ENCODE data around the gene XCR1.
"Not testable (repeated sequence)": the region's sequence is repeated elsewhere in the genome, so short reads cannot be mapped to it uniquely, and the experiment has no call there.

XCR1 gene

GRCh38 chr3:46061887-46062286, 34.6 kb upstream of the XCR1 start:
- H3K4me3 ChIP-seq, result no peak overlapping the region
- H3K4me1 ChIP-seq, result peaks cover 14% of the 10 kb centered on the region
- H3K9ac ChIP-seq, result no peak overlapping the region
- H3K9me3 ChIP-seq, result no peaks in the 10 kb centered on the region
- no peaks in the 10 kb centered on the region for H4K20me1 ChIP-seq
- H3K27ac ChIP-seq, result no peak overlapping the region
- H3K27me3 ChIP-seq, result no peaks in the 10 kb centered on the region
- no peaks in the 10 kb centered on the region for H3K36me3 ChIP-seq
- H3K4me2 ChIP-seq, result no peak overlapping the region
- TF ChIP-seq Cebpa-rat (IDR thresholded peaks at IDR 0.05), result no peak

DNA sequence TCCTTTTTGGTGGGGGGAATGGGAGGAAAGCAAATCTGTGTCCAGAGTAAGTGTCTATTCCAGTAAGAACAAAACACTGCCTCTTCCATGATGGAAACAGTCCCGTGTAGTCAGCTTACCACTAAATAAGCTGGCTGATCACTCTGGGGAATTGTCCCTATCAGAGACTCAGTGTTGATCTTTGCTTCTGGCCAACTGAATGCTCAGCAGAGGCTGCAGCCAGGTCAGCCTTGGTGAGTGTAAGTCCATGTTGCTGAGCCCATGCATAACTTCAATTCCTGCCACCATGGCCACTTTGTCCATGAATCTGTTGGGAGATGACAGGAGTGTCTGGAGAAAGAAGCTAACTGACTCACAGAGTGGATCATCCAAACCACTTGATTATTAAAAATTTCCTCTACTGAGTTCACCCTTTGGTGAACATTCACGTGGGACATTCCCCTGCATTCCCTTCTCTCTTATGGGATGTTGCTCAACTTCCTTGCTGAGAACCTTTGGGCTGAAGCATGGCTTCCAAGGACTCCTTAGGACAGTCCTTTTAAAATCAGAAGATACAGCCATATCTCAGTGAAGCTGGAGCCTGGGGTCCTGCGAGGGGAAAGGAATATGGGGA, 33.9 kb upstream of the XCR1 start:
- Histone ChIP-seq H3K4me3 (no peak overlapping the region), H3K9me3 (no peaks in the 10 kb centered on the region), H3K4me1 (peaks cover 10% of the 10 kb centered on the region), H3K9ac (no peak overlapping the region), H4K20me1 (no peaks in the 10 kb centered on the region), H3K36me3 (no peaks in the 10 kb centered on the region), H3K27me3 (no peaks in the 10 kb centered on the region), H3K27ac (no peak overlapping the region), H3K4me2 (no peak overlapping the region)
- TF ChIP-seq Cebpa-rat (IDR thresholded peaks at IDR 0.05), result no peak

- H3K4me2 ChIP-seq, result no peak overlapping the region
- TF ChIP-seq Cebpa-rat (IDR thresholded peaks at IDR 0.05), result no peak
- no peaks in the 10 kb centered on the region for H4K20me1 ChIP-seq
- no peaks in the 10 kb centered on the region for H3K27me3 ChIP-seq
- H3K27ac ChIP-seq, result no peak overlapping the region
- H3K9me3 ChIP-seq, result no peaks in the 10 kb centered on the region
- peaks cover 5% of the 10 kb centered on the region for H3K4me1 ChIP-seq
- H3K36me3 ChIP-seq, result no peaks in the 10 kb centered on the region
- H3K4me3 ChIP-seq, result no peak overlapping the region
- H3K9ac ChIP-seq, result no peak overlapping the region
Measured at GRCh38 chr3:46060551-46060950, 33.3 kb upstream of the XCR1 start.

DNA sequence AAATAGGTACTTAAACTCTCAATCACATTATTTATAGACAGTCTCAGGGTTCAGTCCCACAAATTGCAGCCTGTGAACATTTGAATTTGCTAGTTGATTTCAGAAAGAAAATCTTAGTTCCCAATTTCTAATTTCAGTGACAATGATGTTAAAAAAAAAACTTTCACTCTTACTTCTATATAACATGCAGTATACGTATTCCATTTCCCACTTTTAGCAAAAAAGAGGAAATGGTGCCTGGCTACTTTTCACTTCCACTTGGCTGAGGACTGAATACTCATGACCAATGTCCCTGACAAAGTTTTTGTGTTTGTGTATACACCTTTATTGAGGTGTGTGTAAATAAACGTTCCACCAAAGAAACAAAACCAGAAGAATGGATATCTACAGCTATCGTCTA, 32.1 kb upstream of the XCR1 start:
- Histone ChIP-seq H3K27me3 (no peaks in the 10 kb centered on the region), H3K27ac (no peak overlapping the region), H3K9ac (no peak overlapping the region), H3K36me3 (no peaks in the 10 kb centered on the region), H3K4me2 (no peak overlapping the region), H3K9me3 (no peaks in the 10 kb centered on the region), H3K4me3 (no peak overlapping the region), H4K20me1 (no peaks in the 10 kb centered on the region), H3K4me1 (no peaks in the 10 kb centered on the region)
- no peak for TF ChIP-seq Cebpa-rat (IDR thresholded peaks at IDR 0.05)

GRCh38 chr3:46058981-46059380, 31.7 kb upstream of the XCR1 start:
- no peak for TF ChIP-seq Cebpa-rat (IDR thresholded peaks at IDR 0.05)
- Histone ChIP-seq H3K9ac (no peak overlapping the region), H3K4me2 (no peak overlapping the region), H3K27ac (no peak overlapping the region), H3K4me1 (no peaks in the 10 kb centered on the region), H3K4me3 (no peak overlapping the region), H4K20me1 (no peaks in the 10 kb centered on the region), H3K36me3 (no peaks in the 10 kb centered on the region), H3K27me3 (no peaks in the 10 kb centered on the region), H3K9me3 (no peaks in the 10 kb centered on the region)

GRCh38 chr3:46057716-46058115, 30.4 kb upstream of the XCR1 start:
- H4K20me1 ChIP-seq, result no peaks in the 10 kb centered on the region
- H3K4me1 ChIP-seq, result no peaks in the 10 kb centered on the region
- no peak overlapping the region for H3K27ac ChIP-seq
- no peak overlapping the region for H3K4me3 ChIP-seq
- H3K4me2 ChIP-seq, result no peak overlapping the region
- H3K9ac ChIP-seq, result no peak overlapping the region
- H3K36me3 ChIP-seq, result no peaks in the 10 kb centered on the region
- TF ChIP-seq Cebpa-rat (IDR thresholded peaks at IDR 0.05), result no peak
- H3K27me3 ChIP-seq, result no peaks in the 10 kb centered on the region
- no peaks in the 10 kb centered on the region for H3K9me3 ChIP-seq

DNA sequence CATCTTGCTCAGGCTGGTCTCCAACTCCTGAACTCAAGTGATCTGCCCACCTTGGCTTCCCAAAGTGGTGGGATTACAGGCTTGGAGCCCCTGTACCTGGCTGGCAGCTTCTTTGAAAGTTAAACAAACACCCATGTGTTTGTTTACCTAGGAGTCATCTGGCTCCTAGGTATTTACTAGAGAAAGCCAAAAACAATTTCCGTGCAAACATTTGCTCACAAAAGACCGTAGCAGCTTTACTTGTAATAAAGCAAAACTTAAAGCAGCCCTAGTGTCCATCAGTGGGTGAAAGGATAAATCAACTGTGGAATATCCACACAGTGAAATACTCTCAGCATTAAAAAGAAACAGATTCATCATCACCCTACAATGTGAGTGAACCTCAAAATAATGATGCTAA, 29.4 kb upstream of the XCR1 start:
- no peak overlapping the region for H3K4me3 ChIP-seq
- H3K9me3 ChIP-seq, result no peaks in the 10 kb centered on the region
- H3K27me3 ChIP-seq, result no peaks in the 10 kb centered on the region
- no peak for TF ChIP-seq Cebpa-rat (IDR thresholded peaks at IDR 0.05)
- no peak overlapping the region for H3K4me2 ChIP-seq
- H3K9ac ChIP-seq, result no peak overlapping the region
- H3K36me3 ChIP-seq, result no peaks in the 10 kb centered on the region
- no peak overlapping the region for H3K27ac ChIP-seq
- no peaks in the 10 kb centered on the region for H3K4me1 ChIP-seq
- H4K20me1 ChIP-seq, result no peaks in the 10 kb centered on the region

DNA sequence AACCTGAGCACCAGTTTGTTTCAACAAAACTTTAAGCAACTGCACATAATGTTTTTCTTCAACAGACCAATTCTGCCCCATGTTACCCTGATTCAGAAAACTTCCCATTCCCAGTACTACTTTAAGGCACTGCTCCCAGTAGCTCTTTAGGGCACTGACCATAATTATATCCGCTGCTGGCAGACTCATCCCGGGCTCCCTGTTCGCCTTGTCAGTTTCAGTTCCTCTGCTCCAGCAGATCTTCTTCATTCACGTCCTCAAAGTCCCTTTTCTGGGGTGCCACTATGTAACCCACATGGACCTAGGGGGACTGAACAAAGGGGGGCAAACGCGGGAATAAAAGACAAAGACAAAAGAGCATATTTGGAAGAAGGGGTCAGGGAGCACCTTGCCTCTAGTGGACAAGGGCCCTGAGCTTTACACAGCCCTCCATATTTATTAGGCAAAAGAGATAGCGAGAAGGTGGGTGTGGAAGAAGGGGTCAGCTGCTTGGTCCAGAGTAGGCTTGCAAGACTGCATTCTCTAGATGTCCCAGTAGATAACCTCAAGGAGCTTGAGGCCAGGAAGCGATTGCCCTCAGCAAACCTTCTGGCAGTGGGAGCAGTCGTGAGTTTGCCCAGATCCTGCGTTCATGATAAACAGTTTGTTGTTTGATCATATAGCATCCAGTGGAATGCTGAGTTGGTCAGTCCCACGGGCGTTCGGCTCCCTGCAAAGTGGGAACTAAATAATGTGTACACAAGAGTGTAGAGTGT, 26.7 kb upstream of the XCR1 start:
- H3K4me2 ChIP-seq, H4K20me1 ChIP-seq, H3K27ac ChIP-seq, H3K4me1 ChIP-seq, H3K9ac ChIP-seq, H3K9me3 ChIP-seq, H3K4me3 ChIP-seq, H3K27me3 ChIP-seq, H3K36me3 ChIP-seq: not testable (repeated sequence)

DNA sequence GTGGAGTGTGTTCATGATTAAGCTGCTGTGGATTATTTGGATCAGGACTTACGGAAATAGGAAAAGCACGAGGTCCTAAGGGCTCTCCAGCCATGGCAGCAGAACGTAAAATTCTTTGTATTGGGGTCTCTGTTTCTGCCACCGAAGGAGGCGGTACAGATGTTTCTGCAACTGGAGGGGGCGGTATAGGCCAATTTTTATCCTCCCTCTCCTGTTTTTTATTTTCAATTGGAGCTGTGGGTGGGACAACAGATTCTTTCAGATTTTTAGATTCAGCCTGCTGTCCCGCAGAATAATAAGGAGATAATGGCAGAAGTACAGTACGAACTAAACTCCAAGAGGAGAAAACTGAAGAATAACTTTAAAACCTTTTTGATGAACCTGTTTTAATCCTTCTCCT, 26.0 kb upstream of the XCR1 start:
- not testable (repeated sequence) for H3K27me3 ChIP-seq, H3K4me2 ChIP-seq, H3K4me1 ChIP-seq, H3K36me3 ChIP-seq, H3K9ac ChIP-seq, H3K27ac ChIP-seq, H4K20me1 ChIP-seq, H3K9me3 ChIP-seq, H3K4me3 ChIP-seq

DNA sequence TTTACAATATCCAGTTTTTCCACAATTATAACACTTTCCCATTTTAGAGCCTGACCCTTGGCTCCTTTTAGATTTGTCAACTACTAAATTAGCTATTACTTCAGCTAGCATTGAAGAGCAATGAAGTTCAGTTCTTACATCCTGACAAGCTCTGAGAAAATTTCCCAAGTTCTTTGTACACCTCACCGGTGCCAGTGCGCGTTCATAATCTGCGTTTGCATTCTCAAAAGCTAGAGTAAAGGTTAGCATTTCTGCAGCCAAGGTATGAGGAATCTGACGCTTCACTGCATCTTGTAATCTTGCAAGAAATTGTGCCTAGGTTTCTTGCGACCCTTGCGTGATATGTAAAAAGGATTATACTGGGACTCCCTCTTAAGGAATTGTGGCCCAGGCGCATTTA, 25.2 kb upstream of the XCR1 start:
- Histone ChIP-seq H3K4me2 (no peak overlapping the region), H3K9me3 (no peaks in the 10 kb centered on the region), H3K36me3 (no peaks in the 10 kb centered on the region), H3K4me3 (no peak overlapping the region), H3K27ac (no peak overlapping the region), H4K20me1 (no peaks in the 10 kb centered on the region), H3K27me3 (no peaks in the 10 kb centered on the region), H3K9ac (no peak overlapping the region), H3K4me1 (no peaks in the 10 kb centered on the region)
- no peak for TF ChIP-seq Cebpa-rat (IDR thresholded peaks at IDR 0.05)

GRCh38 chr3:46049093-46049492, 21.8 kb upstream of the XCR1 start:
- TF ChIP-seq Cebpa-rat (IDR thresholded peaks at IDR 0.05), result no peak
- Histone ChIP-seq H3K27ac (no peak overlapping the region), H3K9ac (no peak overlapping the region), H4K20me1 (no peaks in the 10 kb centered on the region), H3K36me3 (no peaks in the 10 kb centered on the region), H3K9me3 (no peaks in the 10 kb centered on the region), H3K4me2 (no peak overlapping the region), H3K4me3 (no peak overlapping the region), H3K27me3 (no peaks in the 10 kb centered on the region), H3K4me1 (no peaks in the 10 kb centered on the region; the same call in 1 of the 2 replicates)

DNA sequence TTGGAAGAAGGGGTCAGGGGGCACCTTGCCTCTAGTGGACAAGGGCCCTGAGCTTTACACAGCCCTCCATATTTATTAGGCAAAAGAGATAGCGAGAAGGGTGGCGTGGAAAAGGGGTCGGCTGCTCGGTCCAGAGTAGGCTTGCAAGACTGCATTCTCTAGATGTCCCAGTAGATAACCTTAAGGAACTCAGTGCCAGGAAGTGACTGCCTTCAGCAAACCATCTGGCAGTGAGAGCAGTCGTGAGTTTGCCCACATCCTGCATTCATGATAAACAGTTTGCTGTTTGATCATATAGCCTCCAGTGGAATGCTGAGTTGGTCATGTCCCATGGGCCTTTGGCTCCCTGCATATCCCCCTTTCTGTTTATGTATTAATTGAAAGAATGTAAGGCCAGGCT, 18.9 kb upstream of the XCR1 start:
- not testable (repeated sequence) for H3K9me3 ChIP-seq, H4K20me1 ChIP-seq, H3K36me3 ChIP-seq, H3K4me2 ChIP-seq, H3K9ac ChIP-seq, H3K27me3 ChIP-seq, H3K4me3 ChIP-seq, H3K4me1 ChIP-seq, H3K27ac ChIP-seq

All from BLaER1 (cell line).